K562 (cell line): Measurements from ENCODE around the gene MFSD11. TPM values are rescaled to one million over a fixed set of nuclear protein-coding genes. Genes with fewer than 3 reads are reported as not detected.

Experiments
- BCOR ChIP-seq: fragments of 450-650 bp; IDR thresholded peaks from 2 replicates; pipeline ENCODE4 v1.6.1; 2016
- GATA2 ChIP-seq: sonication (generic); formaldehyde crosslinking; IDR thresholded peaks from 2 replicates; pipeline ENCODE4 v1.4.0; 2020; ENCODE audit warnings: mild to moderate bottlenecking, missing genetic modification reagents
- ZBTB17 ChIP-seq: fragments of 450-650 bp; formaldehyde crosslinking; IDR thresholded peaks from 2 replicates; pipeline ENCODE4 v1.4.0; 2020; ENCODE audit warnings: mild to moderate bottlenecking
- ZBTB40 ChIP-seq, 2 experiments: fragments of 450-650 bp in 1 of 2; sonication (generic) in 1 of 2; formaldehyde crosslinking in 1 of 2; IDR thresholded peaks; 2 replicates each; pipeline versions ENCODE4 v1.7.1 to v1.9.0; 2016 to 2022; ENCODE audit warnings: inconsistent platforms in 1 of 2, mild to moderate bottlenecking in 1 of 2, missing genetic modification reagents in 1 of 2
- ZNF124 ChIP-seq: sonication (generic); formaldehyde crosslinking; IDR thresholded peaks from 2 replicates; pipeline ENCODE4 v1.8.1; 2022; ENCODE audit warnings: missing genetic modification reagents
- ZNF143 ChIP-seq: sonication (generic); formaldehyde crosslinking; IDR thresholded peaks from 2 replicates; pipeline ENCODE4 v1.9.0; 2022; ENCODE audit warnings: mild to moderate bottlenecking, missing genetic modification reagents
- ZNF696 ChIP-seq: fragments of 250-450 bp; sonication (Bioruptor Pico); conservative IDR thresholded peaks from 2 replicates; pipeline ENCODE4 v1.4.0; 2020; ENCODE audit warnings: mild to moderate bottlenecking, moderate library complexity
- polyA plus RNA-seq, 8 experiments: library from polyadenylated mRNA; depleted of rRNA in 4 of 8; stranded (reverse) in 5 of 8; unstranded in 3 of 8; fragments of >200 nt; fragmentation: Nextera tagmentation in 2 of 8; fragmentation: Illumina TruSeq in 1 of 8; extraction: Ambion mirVana in 2 of 8; extraction: Trizol in 1 of 8; gene quantifications; 2 replicates each; pipeline versions ENCODE4 v1.2.1 to v1.2.3, GENCODE V29; 2011 to 2014; ENCODE audit warnings: inconsistent platforms in 1 of 8, missing spikeins in 1 of 8
- total RNA-seq, 7 experiments: library from RNA; depleted of rRNA in 6 of 7; stranded (reverse); fragments of >200 nt in 6 of 7; fragmentation: Illumina TruSeq in 2 of 7; extraction: Trizol in 2 of 7; gene quantifications; 2 replicates each; pipeline versions ENCODE4 v1.2.1 to v1.2.3, GENCODE V29; 2011 to 2021; ENCODE audit warnings: low replicate concordance in 1 of 7

MFSD11 gene
- total and polyA plus RNA-seq, 9 of the 15 experiments (the other 6 are each of a cell fraction or from before 2014, with no cell fraction given): 14.4 to 24.5 (median 19.9) TPM

- TF ChIP-seq ZBTB40 (IDR thresholded peaks at IDR 0.05): no peak
- no peak for TF ChIP-seq ZBTB40 (CRISPR knock-in tag; IDR thresholded peaks at IDR 0.05)
- no peak for TF ChIP-seq ZNF124
- TF ChIP-seq GATA2 (CRISPR knock-in tag): no peak
- no peak for TF ChIP-seq ZNF143 (CRISPR knock-in tag)
- TF ChIP-seq ZNF696 (CRISPR knock-in tag): no peak
- no peak for TF ChIP-seq ZBTB17 (CRISPR knock-in tag)
- TF ChIP-seq BCOR: no peak
These were observed 82.1 kb downstream of the MFSD11 start (continued) for GRCh38 chr17:76820039-76820438.
